Measurements from ENCODE around the gene RIIAD1.

DNA sequence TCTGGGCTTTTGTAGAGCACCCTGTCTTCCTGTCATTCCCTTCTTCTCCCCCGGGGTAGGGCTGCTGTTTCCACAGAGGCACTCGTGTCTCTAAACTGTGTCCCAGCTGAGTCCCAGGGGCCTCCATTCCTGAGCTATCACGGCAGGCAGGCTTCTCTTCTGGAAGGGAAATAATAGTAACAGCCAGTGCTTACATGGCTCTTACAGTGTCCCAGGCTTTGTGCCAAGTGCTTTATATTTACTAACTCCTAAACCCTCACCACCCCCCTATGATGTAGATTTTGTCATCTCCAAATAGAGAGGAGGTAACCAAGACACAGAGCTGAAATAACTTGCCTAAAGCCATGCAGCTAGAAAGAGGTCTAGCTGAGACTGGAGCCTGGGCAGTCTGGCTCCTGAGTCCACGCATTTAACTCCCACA is 3.3 kb upstream of the RIIAD1 start:
- TF ChIP-seq CTCF (IDR thresholded peaks at IDR 0.05; ENCODE audit: insufficient read depth, low read length) (no peak), GABPA (IDR thresholded peaks at IDR 0.05; ENCODE audit: low read depth) (no peak), POLR2AphosphoS5 (IDR thresholded peaks at IDR 0.05; ENCODE audit: low read depth) (no peak), SPI1 (IDR thresholded peaks at IDR 0.05; ENCODE audit: borderline replicate concordance, low read depth) (no peak), REST (IDR thresholded peaks at IDR 0.05; ENCODE audit: insufficient replicate concordance, low read depth) (no peak)

Measured in HL-60 (cell line).